HG03095 (cell line): ENCODE results near the gene ATP2A2.
"Not testable (repeated sequence)": the region's sequence is repeated elsewhere in the genome, so short reads cannot be mapped to it uniquely, and the experiment has no call there.

Source experiments
- ATAC-seq: cut with Tn5 transposase; IDR thresholded peaks from one replicate; pipeline ENCODE4 v1.9.1; 2021; ENCODE audit warnings: moderate library complexity; ENCODE audit not compliant: unreplicated experiment

Gene ATP2A2

DNA sequence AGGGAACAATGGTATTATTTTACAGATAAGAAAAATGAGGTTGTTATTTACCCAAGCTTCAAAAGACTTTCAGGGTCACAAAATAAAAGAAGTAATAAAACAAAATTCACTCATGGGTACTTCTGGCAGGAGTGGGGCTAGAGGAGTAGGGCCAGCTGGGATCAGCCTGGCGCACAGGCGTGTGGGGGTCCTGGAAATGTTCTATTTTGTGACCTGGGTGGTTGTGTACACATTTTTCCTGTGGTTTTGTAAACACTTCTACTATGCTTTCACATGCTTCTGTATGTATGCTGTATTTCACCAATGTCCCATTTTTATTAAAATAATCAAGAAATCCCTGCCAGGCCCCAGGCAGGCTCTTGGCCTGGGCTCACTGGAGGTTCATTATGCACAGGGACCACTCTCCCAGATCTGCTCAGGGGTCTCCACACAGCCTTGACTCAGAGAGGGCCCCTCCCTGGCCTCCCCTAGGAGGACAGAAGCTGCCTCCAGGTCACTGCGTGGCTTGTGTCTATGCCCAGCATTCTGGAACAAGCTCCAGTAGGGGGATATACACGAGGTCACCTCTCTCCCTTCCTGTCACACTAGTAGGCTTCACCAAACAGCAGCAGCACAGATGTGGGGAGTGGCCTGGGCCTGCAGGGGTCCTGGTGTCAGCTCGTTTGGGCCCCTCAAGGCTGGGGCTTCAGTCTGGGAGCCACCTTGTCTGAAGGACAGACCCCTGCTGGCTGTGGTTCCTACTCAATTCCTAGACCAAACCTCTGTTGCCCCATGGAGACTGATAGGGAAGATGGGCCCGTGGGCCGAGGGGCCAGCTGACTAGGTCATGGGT is 84.7 kb downstream of the ATP2A2 start:
- ATAC-seq = no peak

GRCh38 chr12:110366321-110367142 is 85.5 kb downstream of the ATP2A2 start:
- no peak for ATAC-seq

GRCh38 chr12:110367181-110367864 is 86.3 kb downstream of the ATP2A2 start:
- ATAC-seq = no peak

- ATAC-seq = no peak
Observed at GRCh38 chr12:110369992-110370391, 88.9 kb downstream of the ATP2A2 start.

- ATAC-seq = no peak
Observed at GRCh38 chr12:110370732-110371231, 89.7 kb downstream of the ATP2A2 start.

DNA sequence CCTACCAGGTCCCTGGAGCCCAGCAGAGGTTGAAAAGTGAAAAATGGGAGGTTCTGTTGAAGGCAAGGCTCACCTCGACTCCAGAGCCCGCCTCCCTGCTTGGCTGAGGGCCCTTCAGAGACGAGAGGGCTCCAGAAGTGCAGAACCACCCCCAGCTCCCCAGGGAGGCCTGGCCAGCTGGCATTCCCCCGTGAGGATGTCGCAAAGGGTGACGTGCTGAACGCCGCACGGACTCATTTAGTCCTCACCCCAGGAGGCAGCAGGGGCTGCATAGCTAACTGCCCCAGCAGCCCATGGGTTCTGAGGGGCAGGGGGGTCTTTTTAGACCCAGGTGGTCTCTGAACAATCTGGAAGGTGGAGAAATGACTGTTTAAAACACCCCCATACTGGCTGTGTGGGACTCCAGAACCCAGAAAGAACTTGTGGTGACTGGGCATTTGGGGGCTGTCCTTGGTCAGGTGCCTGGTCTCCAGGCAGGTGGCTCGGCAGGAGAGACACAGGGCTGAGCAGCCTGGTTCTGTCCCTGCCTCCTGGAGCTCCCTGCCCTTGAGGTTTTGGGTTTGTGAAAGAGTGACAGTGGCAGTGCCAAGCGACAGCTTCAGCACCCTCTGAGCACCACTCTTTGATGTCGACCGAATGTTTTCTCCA is 90.5 kb downstream of the ATP2A2 start:
- ATAC-seq = no peak

- ATAC-seq = no peak
Observed at GRCh38 chr12:110372056-110372425, 91.0 kb downstream of the ATP2A2 start.

- ATAC-seq = no peak
Observed at GRCh38 chr12:110373025-110373424, 92.0 kb downstream of the ATP2A2 start.

GRCh38 chr12:110373425-110373824 is 92.4 kb downstream of the ATP2A2 start:
- ATAC-seq = no peak

DNA sequence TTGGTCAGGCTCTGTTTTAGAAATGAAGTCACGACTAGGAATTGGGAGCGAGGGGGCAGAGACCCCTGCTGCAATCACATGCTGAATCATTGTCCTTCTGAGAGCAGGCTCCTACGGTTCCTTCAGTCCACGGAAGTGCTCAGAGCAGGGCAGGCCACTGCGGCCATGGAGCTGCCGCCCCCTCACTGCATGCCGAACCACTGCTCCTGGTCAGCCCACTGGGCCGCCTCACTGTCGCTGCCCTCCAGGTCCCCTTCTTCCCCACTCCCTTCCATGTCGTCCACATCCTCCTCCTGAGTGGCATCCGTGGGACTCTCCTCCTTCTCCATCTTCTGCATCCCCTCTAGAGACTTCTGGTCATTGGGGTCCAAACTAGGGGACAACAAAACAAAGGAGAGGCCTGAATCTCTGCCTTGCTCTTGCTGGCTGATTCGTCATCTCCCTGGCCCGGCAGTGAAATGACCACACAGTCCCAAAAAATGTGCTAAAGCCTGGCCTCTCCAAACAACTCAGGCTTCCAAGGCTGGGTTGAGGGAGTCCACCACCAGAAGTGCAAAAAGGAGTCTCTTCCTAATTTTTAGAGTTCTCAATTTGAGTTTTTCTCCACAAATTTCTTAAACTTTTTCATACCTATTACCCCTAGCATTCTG is 93.0 kb downstream of the ATP2A2 start:
- ATAC-seq = no peak

GRCh38 chr12:110378131-110378790 is 97.2 kb downstream of the ATP2A2 start:
- not testable (repeated sequence) for ATAC-seq

GRCh38 chr12:110379197-110379596 is 98.2 kb downstream of the ATP2A2 start:
- no peak for ATAC-seq

- ATAC-seq = no peak
Observed at GRCh38 chr12:110379631-110380030, 98.6 kb downstream of the ATP2A2 start.

DNA sequence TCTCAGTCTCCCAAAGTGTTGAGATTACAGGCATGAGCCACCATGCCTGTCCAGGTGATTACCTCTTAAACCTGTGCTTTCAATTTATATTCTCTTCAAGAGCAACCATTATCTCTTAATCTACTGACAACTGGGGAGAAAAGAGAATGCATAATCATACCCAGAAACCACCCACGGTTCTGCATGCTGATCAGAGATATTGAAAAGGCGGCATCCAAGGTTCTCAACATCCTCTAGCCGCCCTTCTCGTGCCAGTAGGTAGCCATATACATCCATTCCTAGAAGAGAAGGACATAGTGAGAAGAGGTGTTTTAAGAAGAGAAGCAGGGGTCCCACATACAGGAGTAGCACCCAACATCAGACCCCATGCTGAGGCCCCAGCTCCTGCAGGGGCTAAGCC is 101.6 kb downstream of the ATP2A2 start:
- no peak for ATAC-seq
